GM19193 (cell line): ENCODE data around the gene ARPP21.

Source experiments
- POLR2A ChIP-seq: IDR thresholded peaks from 4 replicates; pipeline ENCODE4 v1.6.1; 2011; ENCODE audit not compliant: insufficient read depth, insufficient read length; ENCODE audit errors: extremely low read depth

The ARPP21 gene

DNA sequence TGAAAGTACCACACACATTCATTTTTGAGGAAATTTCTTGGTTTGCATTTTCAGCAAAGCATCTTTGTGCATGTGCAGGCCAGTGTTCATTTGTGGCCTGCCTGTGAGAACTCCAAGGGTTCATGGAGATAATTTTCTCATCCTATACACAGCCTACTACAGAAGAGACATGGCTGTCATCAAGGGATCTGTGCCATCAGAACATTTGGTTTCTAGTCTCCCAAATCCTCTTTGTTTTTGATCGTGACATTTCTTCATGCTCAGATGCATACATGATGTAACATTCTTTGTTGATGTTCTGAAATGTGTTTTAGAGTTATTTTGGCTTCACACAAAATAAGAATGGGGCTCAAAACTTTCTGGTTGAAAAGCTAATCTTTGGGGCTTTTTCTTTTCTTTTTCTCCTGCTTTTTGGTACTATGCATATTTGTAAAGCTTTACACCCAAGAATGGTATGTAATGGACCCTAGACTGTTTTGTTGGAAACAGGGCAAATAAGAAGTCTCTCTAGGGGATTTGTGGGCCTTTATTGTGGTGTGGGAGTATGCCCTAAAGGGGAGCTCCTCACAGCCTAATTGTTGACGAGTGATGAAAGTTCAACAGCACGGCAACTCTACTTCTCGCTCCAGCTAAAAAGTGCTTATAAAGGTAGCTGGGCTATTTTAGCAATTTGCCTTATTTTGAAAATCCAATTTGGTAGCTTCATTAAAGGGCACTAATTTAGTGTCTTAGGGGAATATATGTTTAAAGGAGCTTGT lies 3.2 kb upstream of the ARPP21 start:
- TF ChIP-seq POLR2A, result no peak

DNA sequence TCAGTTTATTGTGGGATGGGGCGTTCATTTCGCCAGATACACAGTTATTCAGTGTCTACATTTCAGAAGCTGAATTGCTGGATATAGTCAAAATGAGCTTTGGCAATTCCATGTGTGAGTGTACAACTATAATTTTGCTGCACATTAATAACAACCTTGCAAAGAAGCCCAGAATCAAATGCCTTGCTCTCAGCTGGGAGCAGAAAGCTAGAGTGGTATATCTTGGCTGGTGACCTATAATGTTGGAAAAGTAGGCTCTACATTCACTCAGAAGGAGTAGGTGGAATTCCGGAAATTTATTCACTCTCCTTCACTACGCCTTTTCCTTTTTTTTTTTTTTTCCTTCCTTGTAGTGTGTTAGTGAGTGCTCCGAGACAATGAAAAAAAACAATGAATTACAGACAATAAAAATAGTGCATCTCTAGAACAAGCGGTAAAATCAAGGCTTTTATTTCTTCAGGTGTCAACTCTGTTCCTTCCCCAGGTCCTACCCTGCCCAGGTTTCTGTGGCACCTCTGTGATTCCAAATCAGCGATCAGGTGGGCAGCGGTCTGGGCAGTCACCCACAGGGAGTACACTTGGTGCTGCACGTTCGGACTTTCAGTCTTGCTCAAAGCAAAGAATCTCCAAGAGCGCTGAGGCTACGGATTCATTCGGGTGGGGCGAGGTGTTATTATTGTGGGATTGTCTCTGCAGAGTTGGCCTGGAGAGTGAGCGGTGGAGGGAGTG lies 910 bp upstream of the ARPP21 start:
- TF ChIP-seq POLR2A, result no peak

DNA sequence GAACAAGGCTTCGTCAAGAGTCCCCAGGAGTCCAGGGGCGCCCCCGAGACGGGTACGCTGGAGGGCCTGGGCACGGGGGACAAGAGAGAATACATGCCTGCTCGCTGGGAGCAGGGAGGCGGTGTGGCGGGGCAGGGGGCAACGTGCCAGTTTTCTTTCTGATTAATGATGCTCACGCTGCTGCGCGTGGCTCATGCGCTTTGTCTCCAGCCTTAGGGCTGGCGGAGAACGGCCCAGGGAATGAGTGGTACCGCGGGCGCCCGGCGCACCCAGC lies 408 bp upstream of the ARPP21 start:
- no peak for TF ChIP-seq POLR2A

DNA sequence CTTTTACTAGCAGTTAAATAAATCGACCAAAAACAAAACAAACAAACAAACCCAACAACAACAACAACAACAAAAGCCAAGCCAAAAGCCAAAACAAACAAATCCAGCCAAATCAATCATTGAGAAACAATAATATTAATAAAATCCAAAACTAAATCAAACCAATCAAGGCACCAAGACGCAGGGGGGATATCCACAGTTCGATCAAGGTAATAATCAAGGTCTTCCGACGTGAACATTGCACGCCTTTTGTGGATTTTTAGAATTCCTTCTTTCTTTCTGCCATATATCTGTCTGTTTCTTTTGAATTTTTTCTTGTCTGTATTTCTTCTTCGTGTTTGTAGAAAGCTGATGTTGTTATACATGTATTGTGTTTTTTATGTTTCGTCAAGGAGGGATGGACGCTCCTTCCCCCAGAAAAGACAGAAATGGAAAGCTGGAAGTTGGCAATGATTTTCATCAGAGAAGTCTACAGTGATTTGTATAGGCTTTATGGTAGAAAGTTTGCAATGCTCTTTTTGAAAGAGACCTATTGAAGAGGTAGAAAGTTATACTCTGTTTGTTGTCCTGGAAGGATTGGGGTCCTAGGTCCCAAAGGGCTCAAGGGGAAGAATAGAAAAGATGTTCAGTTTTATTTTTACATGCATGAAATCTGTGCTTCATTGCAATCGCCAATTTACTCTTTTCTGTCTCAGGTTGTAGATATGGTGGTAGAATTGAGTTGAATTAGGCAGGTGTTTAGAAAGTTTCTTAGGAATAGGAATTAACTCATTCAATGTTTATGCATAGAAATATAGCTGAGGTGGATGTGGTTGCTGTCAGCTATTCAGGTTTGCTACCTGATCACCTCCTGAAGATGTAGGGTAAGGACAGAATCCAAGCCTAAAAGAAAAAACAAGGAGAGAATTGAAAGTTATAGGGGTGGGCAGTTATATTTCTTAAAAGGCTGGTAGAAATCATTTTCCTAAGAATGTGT lies 1.2 kb downstream of the ARPP21 start:
- TF ChIP-seq POLR2A, result no peak

DNA sequence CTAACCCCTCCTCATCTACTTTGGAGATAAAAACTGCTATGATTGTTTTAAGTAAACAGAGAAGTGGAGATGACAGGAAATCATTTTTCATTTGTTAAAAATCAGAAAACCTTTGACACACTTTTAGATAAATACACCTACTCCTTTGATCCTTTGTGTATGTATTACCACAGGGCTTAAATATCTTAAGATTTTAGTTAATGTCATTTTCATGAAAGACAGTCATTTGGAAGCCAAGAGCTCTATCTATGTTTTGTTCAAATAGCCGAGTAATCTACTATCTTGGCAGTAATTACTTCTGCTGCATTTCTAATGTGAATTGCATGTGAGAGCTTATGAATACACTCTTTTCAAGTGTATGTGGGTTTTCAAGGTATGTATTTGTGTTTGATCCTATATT lies 2.0 kb downstream of the ARPP21 start:
- TF ChIP-seq POLR2A, result no peak

DNA sequence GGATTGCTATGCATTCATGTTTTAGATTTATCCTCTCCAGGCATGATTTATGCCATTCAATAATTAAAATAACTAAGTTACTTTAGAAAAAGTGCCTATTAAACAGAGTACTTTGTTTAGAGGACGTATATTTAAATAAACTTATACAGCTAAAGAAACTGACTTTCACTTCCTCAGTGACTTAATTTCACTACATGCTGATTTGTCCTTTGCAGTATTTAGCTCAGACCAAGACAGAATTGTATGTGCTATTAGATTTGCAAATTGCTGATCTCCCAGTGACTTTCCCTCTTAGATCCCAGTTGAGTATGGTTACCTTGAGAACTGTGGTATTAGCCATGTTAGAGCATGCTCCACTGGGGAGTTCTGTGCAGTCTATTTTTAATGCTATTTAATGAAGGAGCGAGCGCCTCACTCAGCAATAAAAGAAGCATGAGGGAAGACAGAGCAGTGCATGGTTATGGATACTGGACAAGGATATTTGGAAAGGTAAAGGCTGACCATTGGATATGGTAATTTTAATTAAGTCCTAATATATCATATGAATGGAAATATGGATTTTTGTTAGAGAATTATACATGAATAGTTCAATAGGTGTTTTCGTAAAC lies 2.7 kb downstream of the ARPP21 start:
- TF ChIP-seq POLR2A, result no peak

DNA sequence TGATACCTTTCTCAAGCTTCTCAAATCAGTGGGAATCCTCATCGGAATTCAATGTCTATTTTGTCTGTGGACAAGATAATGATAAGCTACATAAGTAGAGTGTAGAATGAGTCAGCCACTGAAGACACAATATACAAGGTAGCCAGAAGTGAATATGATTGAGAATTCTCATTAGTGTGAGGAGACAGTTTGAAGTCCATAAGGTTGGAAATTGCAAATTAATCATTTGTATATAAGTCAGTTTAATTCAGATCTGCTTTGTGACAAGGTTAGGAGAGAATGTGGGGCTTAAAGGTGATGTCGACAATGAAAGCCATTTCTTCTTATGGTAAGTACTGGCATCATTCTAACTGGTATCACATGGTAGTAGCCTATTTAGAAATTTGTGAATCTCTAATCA lies 4.2 kb downstream of the ARPP21 start:
- TF ChIP-seq POLR2A, result no peak

DNA sequence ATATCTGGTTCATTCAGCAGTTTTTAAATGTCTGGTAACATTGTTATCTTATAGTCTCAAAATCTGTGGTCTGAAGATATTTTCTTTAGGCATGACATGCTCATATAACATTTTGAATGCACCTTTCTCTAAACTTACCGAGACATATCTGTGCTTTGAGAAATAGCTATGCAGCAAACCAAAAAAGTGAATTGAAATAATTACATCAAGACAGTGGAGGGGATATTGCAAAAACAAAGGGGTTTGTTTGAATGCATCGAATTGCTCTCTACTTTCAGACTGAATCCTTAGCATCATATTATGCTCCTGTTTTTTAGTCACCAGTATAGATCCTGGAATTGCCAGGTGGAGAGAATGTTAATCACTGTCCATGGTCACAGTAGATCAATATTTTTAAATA lies 5.1 kb downstream of the ARPP21 start:
- no peak for TF ChIP-seq POLR2A

DNA sequence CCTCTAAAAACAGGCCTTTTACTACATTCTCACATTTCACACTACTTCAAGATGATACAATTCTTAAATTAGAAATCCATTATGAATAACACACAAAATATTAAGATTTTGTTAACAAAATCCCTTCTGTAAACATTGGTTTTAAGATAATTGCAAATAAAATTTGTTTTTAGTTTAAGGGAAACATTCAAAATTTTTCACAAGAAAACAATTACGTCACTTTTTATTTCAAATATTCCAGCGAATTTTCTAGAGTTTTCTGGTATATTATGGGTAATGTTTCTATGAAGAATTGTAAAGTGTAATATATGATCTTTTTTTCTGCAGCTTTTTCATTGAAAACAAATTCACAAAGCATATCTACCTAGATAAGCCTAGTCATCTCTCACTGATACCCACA lies 5.9 kb downstream of the ARPP21 start:
- no peak for TF ChIP-seq POLR2A

DNA sequence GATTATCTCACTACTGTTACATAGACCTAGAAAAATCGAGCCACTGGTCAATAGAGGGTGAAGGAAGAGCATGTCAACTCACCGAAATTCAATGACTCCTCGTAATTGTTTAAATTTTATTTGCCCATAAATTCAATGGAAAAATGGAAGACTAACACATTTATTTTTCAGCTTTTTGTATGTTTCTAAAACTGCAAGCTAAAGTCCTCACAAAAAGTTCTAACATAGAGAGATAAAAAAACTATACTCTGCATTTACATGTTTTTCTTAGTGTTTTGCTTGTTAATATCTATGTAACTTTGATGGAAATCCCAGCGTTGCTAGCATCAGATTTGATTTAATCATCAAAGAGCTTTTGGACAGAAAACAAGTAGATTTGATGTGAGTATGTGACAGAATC lies 6.8 kb downstream of the ARPP21 start:
- TF ChIP-seq POLR2A, result no peak

DNA sequence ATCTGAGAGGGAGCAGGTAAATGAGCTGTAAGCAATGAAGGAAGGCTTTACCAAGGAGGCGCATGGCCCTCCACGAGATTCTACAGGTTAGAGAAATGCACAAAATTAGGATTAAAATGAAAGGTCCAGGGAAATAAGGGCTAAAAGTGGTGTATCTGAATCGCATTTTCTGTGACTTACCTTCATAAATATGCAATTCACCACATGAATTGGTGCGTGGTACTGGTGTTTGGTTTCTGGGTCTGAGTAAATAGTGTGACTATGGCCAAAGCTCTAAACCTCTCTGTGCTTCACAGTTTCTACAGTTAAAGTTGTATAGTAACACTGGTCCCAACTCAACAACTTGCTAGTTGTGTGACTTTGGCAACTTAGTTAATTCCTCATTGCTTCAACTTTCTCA lies 8.1 kb downstream of the ARPP21 start:
- TF ChIP-seq POLR2A, result no peak

DNA sequence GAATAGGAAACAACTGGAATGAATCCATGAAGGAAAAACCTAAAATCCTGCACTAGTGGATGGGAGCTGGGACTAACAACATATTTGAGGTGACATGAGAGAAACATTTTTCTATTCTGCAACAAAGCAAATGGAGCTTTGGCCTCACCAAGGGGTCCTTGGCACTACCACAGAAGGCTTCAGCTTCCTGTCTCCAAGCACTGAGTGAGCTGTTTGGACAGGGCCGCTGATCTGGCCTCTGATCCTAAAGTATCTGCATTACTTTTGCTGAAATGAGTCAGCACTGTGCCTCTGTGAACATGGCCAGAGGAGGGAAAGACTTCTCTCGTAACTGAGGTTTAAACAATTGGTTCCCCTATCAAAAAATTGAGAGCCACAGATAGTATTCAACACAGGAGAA lies 9.0 kb downstream of the ARPP21 start:
- TF ChIP-seq POLR2A, result no peak

DNA sequence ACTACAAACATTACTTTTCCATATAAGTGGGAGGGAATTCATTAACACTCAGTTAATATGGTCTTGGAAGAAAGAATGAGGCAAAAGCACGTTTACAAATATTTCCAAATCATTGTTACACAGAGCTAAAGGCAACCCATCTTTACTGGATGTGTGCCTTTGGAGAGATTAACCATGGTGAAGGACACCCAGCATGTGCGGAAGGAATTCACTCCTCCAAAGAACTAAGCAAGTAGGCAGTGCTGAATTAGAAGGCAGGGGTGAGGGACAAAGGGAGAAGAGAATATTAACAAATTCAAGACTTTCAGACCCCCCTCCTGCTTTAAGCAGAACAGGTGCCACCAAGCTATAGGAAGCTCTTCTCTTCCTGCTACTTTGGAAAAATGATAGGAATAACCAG lies 10.1 kb downstream of the ARPP21 start:
- TF ChIP-seq POLR2A, result no peak

DNA sequence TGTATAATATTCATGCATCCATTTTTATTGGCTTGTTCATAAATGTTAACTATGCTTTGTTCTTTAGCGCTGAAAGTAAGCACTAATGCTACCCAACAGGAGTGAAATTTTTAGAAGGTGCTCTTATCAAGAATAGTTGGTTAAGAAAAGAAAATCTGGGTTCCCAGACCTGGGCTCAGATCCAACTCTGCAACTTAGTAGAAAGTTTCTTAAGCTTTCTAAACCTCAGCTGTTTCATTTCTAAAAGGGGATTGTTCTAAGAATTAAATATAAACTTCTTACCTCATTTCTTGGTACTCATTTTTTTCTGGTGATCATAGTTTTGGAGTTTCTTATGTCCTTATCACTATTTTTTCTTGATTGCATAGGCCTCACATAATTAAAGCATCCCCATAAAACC lies 12.1 kb downstream of the ARPP21 start:
- TF ChIP-seq POLR2A, result no peak

DNA sequence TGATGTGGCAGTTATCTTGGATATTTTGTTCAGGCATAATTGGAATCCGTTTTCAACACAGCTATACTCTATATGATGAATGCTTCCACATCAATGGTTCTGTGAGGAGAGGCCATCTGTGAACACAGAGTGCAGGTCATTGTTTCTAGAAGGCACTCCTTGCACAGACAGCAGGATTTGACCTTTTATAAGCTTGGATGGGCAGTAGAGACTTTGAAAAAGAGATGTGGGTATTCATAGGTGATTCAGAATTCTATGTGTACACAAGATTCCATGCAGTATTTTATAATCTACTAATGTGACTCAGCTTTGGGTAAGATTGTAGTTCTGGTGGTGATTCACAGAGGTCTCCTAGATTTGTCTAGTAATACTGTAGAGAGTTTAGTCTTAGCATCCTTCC lies 12.5 kb downstream of the ARPP21 start:
- TF ChIP-seq POLR2A, result no peak
